Uterus (tissue), 2 donors: ENCODE measurements around the gene ABL1.
"Not testable (repeated sequence)": the region's sequence is repeated elsewhere in the genome, so short reads cannot be mapped to it uniquely, and the experiment has no call there.

ENCODE experiments used
- POLR2A ChIP-seq, 2 donors: fragments of 450-650 bp; IDR thresholded peaks; one replicate each; pipeline ENCODE4 v1.6.1; 2016; ENCODE audit warnings: antibody characterized with exemption in 2 of 2, mild to moderate bottlenecking in 1 of 2, moderate library complexity in 1 of 2
- TF ChIP-seq, protein P1 (sequence below), 4 experiments: fragments of 200-600 bp in 2 of 4; fragments of 450-650 bp in 2 of 4; sonication (generic) in 2 of 4; IDR thresholded peaks; one replicate each; pipeline ENCODE4 v1.5.1; 2016 to 2019; ENCODE audit warnings: antibody characterized with exemption in 4 of 4, mild to moderate bottlenecking in 2 of 4, moderate library complexity in 1 of 4

DNA sequence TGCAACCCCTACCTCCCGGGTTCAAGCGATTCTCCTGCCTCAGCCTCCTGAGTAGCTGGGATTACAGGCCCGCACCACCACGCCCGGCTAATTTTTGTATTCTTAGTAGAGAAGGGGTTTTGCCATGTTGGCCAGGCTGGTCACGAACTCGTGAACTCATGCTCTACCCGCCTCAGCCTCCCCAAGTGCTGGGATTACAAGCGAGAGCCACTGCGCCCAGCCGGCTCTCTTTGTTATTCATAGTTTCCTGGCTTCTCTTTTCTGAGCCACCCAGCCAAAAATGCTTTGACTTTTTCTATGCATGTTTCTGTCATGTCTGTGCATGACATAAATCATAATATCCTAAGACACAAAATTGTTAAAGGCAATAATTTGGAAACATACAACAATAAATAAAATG is 31.9 kb upstream of the ABL1 start:
- TF ChIP-seq, protein P1, sequence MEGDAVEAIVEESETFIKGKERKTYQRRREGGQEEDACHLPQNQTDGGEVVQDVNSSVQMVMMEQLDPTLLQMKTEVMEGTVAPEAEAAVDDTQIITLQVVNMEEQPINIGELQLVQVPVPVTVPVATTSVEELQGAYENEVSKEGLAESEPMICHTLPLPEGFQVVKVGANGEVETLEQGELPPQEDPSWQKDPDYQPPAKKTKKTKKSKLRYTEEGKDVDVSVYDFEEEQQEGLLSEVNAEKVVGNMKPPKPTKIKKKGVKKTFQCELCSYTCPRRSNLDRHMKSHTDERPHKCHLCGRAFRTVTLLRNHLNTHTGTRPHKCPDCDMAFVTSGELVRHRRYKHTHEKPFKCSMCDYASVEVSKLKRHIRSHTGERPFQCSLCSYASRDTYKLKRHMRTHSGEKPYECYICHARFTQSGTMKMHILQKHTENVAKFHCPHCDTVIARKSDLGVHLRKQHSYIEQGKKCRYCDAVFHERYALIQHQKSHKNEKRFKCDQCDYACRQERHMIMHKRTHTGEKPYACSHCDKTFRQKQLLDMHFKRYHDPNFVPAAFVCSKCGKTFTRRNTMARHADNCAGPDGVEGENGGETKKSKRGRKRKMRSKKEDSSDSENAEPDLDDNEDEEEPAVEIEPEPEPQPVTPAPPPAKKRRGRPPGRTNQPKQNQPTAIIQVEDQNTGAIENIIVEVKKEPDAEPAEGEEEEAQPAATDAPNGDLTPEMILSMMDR (IDR thresholded peaks at IDR 0.05) = not testable (repeated sequence)
- TF ChIP-seq POLR2A (IDR thresholded peaks at IDR 0.05) = not testable (repeated sequence)
